NCI-H748 (cell line): ENCODE measurements around the gene ALG10B.
"Not testable (repeated sequence)": the region's sequence is repeated elsewhere in the genome, so short reads cannot be mapped to it uniquely, and the experiment has no call there.

Experiments
- DNase-seq: peaks from one replicate; lab custom pipeline; 2025; ENCODE audit not compliant: unreplicated experiment; lab: John Stamatoyannopoulos, UW

Gene ALG10B

GRCh38 chr12:38316391-38317129 is at the start of gene ALG10B:
ALG10B (plus strand) TSS chr12:38316774; CDS start chr12:38316894, 120 bp downstream.
- peak; percentile 97 for DNase-seq

DNA sequence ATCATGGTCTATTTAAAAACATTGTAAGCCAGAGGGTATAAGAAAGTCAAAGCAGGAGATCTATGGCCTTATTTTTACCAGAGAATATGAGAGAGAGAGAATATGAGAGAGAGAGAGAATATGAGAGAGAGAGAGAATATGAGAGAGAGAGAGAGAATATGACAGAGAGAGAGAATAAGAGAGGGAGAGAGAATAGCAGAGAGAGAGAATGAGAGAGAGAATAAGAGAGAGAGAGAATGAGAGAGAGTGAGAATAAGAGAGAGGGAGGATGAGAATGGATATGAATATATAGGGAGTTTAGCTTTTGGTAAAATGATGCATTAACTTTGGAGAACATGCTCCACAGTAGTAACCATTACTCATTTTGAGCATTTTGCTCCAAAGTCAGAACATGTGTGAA is 48.0 kb upstream of the ALG10B start:
- DNase-seq = no peak

DNA sequence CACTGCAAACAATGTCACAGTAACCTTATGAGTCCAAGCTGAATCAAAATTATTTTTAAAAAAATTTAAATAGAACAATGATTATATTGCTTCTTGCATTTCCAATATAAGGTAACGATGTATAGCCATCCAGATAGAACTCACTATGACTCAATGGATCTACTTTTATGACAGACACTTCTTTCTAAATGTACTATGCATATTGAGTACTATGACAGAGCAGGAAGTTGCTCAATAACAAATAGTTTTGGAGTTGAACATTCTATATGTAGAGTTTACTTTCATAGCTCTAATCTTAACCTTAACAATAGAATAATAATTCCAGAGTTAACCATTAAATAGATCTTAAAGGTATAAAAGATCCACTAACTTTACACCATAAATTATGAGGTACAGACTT is 46.7 kb upstream of the ALG10B start:
- DNase-seq = no peak

DNA sequence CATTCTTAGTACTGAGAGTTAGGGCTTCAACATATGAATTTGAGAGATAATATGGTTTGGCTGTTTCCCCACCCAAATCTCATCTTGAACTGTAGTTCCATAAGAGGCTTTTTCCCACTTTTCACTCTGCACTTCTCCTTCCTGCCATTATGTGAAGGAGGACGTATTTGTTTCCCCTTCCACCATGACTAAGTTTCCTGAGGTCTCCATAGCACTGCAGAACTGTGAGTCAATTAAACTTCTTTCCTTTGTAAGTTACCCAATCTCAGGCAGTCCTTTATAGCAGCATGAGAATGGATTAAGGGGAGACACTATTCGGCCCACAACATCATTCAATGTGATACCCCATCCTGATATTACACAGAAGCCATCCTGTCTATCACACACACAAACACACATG is 36.8 kb upstream of the ALG10B start:
- DNase-seq = no peak

DNA sequence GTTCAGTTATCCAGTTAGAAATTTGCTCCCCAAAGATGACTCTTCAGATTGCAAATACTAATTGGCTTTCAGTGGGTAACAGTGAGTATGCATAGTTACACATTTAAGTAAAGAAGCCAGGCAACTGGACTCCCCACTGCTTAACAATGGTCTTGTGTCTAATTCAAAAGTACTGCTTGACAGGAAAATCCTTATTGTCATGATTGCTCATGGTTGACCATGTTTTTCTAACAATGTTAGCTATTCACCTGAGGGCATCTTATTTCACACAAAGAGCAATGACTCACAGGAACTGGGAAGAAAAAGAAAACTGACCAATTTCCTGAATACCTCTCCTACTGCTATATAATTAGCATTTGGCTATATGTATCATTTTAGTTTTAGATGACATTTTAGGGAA is 33.7 kb upstream of the ALG10B start:
- no peak for DNase-seq

- no peak for DNase-seq
Measured at GRCh38 chr12:38289396-38289795, 27.2 kb upstream of the ALG10B start.

DNA sequence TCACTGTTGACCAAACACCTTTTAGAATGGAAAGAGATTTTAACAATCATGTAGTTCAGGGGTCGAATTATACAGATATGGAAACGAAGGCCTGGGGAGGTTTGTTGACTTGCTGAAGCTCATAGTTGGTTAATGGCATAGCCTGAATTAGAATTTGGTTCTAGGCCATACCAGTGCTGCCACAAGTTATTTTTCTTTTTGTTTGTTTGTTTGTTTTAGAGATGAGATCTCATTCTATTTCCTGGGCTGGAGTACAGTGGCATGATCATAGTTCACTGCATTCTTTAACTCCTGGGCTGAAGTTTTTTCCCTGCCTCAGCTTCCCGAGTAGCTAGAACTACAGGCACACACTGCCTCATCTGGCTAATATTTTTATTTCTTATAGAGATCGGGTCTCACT is 25.4 kb upstream of the ALG10B start:
- DNase-seq = no peak

GRCh38 chr12:38302972-38303371 is 13.6 kb upstream of the ALG10B start:
- not testable (repeated sequence) for DNase-seq

GRCh38 chr12:38321966-38322365 is 5.4 kb downstream of the ALG10B start:
- DNase-seq = not testable (repeated sequence)

- no peak for DNase-seq
Measured at GRCh38 chr12:38324912-38325311, 8.3 kb downstream of the ALG10B start.

DNA sequence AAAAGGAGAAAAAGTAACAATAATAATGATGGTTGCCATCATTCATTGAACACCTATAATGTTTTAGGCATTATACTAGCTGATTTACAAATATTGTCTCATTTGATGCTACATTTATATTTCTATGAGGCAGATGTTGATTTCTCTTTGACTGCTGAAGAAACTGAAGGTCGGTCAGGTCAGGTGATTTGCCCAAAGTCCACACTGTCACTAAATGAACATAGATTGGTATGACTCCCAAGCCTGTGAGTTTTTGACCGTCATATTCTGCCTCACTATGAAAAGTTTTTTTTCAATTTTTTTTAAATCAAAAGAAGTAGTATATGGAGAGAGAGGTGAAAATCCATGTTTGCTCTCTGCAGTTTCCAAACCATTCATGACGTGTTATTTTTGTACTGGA is 10.8 kb downstream of the ALG10B start:
- DNase-seq = no peak

GRCh38 chr12:38328306-38328895 is 11.8 kb downstream of the ALG10B start:
- DNase-seq = peak; percentile 23

DNA sequence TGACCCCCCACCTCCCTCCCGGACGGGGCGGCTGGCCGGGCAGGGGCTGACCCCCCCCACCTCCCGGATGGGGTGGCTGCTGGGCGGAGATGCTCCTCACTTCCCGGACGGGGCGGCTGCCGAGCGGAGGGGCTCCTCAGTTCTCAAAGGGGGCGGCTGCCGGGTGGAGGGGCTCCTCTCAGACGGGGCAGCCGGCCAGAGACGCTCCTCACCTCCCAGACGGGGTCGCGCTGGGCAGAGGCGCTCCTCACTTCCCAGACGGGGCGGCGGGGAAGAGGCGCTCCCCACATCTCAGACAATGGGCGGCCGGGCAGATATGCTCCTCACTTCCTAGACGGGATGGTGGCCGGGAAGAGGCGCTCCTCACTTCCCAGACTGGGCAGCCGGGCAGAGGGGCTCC is 13.8 kb downstream of the ALG10B start:
- DNase-seq = not testable (repeated sequence)

DNA sequence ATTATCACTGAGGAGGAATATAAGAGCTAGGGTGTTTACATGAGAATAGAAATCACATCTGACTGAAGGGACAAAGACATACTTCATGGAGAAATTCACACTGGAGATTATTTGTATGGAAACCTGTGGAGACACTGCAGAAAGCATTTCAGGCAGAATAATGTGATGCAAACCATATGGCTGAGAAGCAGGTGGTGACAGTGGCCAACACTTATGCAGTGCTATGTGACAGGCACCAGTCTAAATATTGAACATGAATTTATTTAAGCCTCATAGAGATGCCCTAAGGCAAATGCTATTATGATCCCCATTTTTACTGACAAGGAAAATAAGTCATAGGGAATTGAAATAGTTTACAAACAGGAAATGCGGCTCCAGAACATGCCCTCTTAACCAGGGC is 16.2 kb downstream of the ALG10B start:
- no peak for DNase-seq

DNA sequence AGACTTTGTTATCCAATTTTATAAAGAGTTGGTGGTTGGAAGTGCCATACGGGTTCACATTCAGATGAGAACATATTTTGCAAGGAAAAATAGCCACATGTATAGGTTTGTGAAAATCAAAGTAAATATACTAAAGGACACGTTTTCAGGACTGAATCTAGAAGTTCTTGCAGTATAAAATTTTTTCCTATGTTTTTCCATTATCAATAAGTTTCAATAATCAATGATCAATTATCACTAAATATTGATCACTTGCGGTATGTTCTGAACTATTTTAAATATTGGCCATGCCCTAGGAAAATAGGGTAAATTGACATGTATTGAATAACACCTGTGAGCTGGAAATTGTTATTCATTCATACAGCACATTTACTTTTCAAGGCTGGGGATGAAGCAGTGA is 25.9 kb downstream of the ALG10B start:
- no peak for DNase-seq

GRCh38 chr12:38343256-38343655 is 26.7 kb downstream of the ALG10B start:
- DNase-seq = not testable (repeated sequence)

- DNase-seq = not testable (repeated sequence)
Measured at GRCh38 chr12:38343916-38344315, 27.3 kb downstream of the ALG10B start.

- DNase-seq = no peak
Measured at GRCh38 chr12:38350342-38351174, 34.0 kb downstream of the ALG10B start.

DNA sequence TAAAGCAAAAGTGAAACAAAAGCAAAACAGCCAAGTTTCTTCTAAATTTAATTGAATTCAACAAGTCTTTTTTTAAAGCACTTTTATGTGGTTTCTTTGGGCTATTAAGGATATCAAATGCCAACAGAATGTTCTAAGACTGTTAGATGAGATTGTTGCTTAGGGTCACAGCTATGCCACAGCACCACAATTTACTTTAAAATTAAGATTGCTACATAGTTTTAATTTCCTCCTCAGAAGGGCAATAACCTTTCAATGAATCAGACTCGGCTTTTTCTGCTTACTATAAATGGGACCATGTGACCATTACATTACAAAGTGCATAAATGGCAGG is 34.6 kb downstream of the ALG10B start:
- DNase-seq = not testable (repeated sequence)

DNA sequence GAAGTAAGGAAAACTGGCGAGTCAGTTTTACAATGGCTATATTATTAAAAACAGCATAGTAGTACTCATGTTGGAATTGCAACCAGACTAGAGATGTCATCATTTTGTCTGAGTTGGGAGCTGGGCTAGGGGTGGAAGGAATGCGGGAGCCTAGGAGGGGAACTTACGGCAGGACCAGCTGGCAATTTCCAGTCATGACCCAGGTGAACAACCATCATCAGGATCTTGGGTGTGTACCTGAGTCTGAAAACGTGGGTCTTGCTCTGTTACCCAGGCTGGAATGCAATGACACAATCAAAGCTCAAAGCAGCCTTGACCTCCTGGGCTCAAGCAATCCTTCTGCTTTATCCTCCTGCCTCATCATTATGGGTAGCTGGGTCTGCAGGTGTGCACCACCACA is 50.9 kb downstream of the ALG10B start:
- no peak for DNase-seq

- no peak for DNase-seq
Measured at GRCh38 chr12:38370311-38370710, 53.7 kb downstream of the ALG10B start.

- no peak for DNase-seq
Measured at GRCh38 chr12:38373784-38374183, 57.2 kb downstream of the ALG10B start.
